Amygdala (tissue), 56 donors: Measurements from ENCODE around the gene SCGB1A1.

Experiments
- DNase-seq, 56 donors: peaks; one replicate each; lab custom pipeline; 2025; lab: John Stamatoyannopoulos, UW

The SCGB1A1 gene

DNA sequence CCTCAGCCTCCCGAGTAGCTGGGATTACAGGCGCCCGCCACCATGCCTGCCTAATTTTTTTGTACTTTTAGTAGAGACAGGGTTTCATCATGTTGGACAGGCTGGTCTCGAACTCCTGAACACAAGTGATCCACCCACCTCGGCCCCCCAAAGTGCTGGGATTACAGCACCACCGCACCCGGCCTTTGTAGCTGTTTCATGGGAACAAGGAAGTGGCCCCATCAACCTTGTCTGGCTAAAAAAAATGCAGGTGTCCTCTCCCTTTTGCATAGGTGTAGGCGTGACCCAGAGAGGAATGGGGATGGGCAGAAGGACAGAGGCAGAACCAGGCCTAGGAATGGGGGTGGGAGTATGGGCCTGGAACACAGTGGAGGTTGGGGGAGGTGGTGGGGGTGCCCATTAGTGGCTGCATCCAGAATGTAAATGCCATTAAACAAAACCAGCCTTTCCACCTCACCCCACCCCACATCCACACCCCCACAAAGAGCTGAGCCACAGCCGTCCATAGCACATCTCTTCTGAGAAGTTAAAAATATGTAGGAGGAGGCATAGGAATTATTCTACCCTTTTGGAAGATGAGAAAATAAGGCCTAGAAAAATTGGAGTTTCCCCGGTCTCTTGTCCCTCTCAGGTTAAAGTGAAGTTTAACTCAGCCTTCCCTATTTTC is 22.8 kb upstream of the SCGB1A1 start:
- no peak for DNase-seq

DNA sequence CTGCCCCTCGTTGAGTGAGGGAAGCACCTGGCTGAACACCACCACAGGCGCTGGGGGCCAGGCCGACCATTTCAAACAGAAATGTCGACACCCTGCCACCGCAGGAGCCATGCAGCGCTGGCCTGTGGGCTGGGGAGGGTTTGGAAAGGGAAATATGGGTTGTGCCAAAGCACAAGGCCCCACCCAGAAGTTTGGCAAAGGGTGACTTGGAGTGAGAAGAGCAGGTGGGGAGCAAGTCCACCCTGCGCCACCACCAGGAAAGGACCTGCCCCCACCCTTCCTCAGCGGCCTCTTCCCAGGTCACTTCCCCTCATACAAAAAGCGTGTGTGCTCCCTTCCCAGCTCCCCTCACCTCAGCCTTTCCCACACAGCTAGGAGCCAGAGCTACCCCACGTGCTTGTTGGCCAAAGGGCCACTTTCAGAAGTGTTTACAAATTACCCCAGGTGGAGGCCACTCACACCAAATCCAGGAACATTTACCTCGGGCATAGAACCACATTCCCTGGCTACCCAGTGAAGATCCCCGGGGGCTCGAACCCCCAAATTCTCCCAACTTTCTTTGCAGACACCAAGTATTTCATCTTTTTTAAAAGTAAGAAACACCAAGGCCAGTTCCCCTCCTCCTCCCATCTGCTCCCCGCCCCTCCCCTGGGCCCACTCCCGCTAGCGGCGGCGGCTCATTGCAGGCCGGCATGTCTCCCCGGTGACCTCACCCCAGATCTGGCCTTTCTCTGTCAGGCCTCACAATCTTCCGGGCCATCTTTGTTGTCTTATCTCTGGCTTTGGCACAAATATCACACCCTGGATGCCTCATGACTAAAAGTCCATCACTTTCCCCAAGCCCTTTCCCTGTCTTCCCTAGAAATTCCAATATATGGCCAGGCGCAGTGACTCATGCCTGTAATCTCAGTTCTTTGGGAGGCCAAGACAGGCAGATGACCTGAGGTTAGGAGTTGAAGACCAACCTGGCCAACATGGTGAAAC is 20.5 kb upstream of the SCGB1A1 start:
- DNase-seq, result no peak

DNA sequence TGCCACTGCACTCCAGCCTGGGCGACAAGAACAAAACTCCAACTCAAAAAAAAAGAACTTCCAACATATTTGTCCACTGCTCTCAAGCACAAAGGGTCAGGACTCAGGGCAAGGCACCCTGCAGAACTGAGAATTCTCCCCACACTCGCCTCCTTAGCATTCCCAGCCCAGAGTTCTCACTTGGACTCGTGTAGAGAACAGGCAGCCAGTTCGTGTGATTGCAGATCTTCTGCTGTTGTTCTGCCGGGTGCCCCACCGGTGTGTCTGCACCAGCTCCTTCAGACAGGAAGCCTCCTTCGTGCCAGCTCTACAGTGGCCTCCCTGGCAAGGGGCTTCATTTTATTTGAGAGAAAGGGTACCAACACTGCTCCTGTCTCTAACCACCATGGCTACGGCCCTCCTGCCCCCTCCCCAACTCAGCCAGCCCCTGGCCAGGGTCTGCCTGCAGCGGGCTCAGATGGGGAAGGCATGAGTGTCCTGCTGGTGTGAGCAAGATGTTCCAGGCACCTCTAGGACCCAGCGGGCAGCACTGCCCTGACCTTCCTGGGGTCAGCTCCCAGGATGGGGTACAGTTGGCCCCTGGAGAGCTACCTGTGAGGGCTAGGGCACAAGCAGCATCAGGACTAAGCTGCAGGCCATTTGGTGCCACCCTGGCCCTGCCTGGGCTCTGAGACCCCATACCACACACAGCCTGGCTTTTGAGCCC is 19.5 kb upstream of the SCGB1A1 start:
- peak in 6 of 56 donors; percentile 13 to 49 (median 33) for DNase-seq

DNA sequence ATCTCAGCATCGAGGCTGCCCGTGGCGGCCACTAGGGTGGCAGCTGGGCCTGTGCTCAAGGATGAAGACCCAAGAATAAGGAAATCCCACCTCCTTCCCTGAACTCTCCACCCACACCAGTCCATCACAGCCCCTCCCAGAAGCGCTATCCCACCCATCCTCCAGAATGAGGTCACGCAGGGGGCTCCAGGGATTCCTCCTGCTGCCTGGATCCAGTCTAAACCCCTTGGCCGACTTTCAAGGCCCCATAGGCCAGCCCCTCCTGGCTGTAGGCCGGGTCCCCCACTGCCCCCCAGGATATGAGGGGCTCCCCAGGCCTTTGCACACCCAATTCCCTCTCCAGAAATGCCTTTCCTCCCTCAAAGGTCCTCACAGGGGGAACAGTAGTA is 19.0 kb upstream of the SCGB1A1 start:
- no peak for DNase-seq

DNA sequence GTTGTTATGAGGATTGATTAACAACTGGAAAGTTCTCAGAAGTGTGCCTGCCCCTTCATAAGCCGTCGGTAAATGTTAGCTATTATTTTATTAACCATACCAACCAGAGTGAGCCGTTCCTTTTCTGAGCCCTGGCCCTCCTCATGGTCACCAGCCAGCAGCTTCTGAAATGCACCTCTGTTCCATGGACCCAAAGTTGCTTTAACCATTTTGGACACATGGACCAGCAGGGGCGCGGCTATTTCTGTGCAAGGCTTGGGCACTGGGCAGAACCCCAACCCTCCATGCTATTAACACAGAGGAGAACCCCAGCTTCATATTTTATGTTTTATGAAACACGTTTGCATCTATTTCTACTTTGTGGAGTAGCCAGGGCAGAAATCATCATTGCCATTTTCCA is 18.6 kb upstream of the SCGB1A1 start:
- no peak for DNase-seq

DNA sequence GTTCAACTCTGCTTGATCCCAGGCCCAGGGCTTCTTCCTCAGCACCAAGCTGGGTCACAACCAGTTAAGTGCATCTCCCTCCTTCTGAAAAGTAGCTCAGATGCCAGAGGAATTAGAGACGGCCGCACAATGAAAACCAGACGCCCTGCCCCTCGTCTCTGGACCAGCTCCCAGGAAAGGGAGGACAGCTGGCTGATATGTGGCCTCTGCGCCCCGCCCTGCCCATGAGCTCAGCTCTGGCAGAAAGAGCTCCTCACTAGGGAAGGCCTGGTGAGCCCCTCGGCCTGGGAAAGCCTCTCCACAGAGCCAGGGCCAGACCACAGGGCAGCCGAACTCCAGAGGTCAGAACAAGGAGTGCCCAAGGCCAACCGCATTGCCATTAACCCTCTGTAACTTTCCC is 18.1 kb upstream of the SCGB1A1 start:
- DNase-seq, result peak in 47 of 56 donors; percentile 10 to 86 (median 58)

DNA sequence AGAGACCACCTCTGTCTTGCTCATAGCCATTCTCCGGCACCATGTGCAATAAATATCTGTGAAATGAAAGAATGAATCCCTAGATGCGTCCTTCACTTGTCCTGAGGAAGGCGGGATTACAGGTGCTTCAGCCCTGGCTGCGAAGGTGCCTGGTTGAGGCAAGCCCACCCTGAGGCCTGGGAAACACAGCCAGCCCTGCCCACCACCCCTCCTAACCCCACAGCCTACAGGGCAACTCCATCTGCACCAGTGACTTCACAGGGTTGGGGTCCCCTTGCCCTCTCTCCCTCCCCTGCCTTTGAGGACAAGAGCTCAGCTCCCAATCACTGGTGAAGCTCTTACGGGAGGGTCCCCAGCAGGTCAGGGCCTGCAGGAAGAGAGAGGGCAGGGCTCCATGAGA is 17.5 kb upstream of the SCGB1A1 start:
- DNase-seq, result no peak

DNA sequence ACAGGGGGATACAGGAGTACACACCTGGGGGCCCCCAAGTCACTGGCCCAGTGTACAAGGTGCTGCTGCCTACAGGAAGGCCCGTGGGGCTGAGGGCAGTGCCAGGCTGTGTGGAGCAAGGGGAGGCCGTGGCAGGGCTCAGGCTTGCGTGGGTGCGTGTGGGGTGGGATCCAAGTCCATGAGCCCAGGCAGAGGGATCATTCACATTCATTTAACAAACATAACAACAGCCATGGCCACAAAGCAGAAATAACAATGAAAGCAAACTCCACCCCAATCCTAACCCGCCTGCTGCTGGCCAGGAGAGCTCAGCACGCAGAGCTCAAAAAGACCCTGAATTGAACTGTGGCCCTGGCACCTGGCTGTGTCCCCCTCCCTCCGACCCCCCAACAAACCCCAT is 17.0 kb upstream of the SCGB1A1 start:
- peak in 1 of 56 donors; percentile 11 for DNase-seq

DNA sequence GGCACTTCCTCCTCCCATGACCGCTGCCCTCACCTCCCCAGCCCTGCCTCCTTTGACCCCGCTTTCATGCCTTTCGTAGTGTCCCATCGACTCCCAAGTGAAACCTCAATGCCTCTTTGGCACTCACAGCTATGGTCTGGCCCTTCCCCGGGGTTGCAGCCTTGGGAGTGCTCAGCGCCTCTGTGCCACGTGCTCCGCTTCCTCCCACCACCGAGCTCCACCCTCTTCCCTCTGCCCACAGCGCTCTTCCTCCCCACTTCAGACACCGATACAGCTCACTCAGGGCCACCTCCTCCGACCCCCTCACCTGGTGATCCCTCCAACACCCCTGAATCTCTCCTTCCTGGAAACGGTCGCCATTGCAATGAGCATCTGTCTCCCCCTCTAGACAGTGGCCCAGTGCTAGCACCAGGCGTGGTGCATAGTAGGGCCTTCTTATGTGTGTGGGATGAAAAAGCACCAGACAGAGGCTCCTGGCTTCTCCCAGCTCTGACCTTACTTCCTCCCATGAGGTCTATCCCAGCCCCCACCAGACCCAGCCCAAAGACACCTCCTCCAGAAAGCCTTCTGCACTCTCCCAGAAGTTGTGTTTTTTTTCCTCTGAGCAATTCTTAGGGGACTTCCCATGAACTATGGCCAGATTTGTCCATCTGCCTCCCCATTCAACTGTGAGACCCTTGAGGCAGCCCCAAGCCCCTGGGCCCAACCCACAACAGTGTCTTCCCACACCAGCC is 16.4 kb upstream of the SCGB1A1 start:
- DNase-seq, result peak in 8 of 56 donors; percentile 16 to 40 (median 24)

DNA sequence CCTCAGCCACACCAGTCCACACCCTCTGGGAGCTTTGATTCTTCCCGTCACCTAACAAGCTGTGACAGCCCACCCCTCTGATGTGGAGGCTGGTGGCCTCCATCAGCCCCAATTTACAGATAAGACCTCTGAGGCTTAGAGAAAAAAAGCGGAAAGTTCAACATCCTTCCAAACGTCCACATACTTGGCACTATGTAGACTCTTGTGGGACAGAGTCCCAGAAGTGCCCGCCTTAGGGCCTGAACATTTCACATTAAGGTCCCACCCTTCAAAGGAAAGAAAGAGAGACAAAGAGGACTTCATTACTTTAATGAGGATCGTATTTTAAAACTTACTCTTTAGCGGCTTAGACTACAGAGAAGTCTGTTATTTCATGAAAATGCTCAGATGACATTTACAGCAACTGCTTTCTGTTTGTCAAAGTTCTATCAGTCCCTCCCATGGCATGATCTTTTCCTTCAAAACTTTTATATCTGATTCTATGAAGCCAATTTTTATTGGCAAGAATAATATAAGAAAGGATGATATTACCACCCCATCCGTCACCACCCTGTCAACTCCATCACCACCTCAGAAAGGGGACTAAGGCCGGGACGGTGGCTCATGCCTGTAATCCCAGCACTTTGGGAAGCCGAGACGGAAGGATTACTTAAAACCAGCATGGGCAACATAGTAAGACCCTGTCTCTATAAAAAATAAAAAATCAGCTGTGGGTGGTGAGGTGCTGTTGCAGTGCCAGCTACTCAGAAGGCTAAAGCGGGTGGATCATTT is 15.7 kb upstream of the SCGB1A1 start:
- no peak for DNase-seq

DNA sequence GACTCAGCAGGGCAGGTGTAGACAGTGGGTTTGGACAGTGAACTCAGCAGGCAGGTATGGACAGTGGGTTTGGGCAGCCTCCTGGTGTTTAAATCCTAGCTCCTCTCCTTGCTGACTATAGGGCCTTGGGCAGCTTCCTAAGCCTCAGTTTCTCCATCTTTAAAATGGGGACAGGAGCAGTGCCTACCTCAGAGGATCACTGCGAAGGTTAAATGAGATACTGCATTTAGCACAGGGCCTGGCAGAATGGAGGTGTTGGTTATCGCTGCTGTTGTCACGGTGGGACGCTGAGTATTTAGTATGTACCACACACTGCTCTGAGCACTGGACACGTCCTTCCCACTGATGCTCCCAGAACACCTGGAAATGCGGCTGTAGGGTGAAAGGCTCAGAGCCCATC is 14.4 kb upstream of the SCGB1A1 start:
- DNase-seq, result no peak

DNA sequence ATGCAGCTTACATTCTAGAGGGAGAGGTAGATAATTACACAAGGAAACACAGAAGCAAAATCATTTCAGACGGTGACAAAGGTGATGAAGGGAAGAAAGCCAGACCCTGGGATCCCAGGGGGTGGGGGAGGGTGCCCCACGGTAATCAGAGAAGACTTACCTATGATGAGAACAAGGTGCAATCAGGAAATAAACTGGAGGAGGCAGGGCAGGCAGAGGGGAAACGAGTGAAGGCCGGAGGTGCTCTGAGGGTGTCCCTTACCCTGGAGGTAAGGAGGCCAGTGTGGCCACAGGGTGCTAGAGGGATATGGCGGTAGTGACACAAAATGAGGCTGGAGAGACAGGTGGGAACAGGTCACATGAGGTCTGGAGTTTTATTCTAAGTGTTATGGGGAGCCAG is 13.9 kb upstream of the SCGB1A1 start:
- DNase-seq, result no peak

DNA sequence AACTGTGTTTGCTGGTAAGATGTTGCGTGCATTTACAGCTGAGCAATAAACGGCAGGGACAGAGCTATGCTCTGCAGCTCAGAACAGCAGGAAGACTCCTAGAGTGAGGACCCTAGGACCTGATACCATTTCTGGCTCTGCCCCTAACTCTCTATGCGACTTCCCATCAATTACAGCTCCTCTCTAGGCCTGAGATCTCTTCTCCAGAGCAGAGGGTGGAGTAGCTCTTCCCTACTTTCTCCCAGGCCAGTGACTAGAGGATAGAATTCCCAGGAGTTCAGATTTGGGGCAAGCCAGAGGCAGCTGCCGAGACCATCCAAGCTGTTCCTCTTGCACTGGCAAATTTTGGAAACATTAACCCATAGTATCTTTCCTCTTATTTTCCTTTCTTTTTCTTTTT is 12.8 kb upstream of the SCGB1A1 start:
- no peak for DNase-seq

DNA sequence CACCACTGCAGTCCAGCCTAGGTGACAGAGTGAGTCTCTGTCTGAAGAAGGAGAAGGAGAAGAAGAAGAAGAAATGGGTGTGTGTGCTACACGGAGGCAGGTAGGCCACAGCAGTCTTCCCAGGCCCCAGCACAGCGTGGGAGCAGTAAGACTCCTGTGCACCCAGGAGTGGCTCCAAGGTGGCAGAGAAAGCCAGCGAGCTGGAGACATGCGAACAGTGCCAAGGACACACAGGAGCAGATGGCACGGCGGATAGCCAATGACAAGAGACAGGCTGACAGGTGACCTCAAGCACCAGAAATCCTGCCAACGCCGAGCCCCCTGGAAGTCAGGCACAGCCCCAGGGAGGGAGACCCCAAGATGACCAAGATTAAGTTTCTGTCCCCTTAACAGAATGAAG is 9.0 kb upstream of the SCGB1A1 start:
- DNase-seq, result no peak

DNA sequence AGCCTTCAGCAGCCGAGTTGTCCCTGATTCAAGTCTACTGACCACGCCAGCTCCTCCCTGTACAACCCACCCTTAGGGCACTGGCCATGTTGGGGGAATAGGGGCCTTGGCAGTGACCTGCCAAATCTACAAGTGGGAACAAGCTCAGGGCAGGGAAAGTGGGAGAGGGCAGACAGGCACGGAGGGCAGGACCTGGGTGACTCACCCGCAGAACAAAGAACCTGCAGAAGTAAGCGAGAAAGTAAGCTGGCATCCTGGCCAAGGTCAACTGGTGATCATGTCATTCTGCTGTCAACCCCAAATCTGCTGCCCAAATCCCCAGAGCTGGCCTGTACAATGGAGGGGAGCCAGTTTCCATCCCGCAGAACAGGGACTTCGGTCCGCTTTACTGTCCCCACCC is 7.9 kb upstream of the SCGB1A1 start:
- DNase-seq, result no peak

DNA sequence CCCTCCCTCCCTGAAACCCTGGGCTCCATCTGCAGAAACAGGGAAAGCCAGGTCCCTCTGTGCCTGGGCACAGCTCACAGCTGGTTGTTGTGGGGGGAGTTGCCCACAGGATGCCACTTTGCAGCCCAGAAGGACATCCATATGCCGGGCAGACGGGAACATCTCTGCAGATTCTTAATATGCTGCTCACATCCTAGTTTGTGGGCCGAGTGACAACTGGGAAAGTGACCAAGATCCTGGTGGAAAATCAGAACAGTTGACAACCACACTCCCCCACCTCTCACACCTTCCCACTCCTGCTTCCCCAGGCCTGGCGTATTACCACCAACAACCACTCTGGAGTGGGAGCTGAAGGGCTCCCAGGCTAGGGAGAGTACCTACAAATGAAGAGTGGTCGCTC is 7.3 kb upstream of the SCGB1A1 start:
- DNase-seq, result peak in 21 of 56 donors; percentile 11 to 67 (median 37)

DNA sequence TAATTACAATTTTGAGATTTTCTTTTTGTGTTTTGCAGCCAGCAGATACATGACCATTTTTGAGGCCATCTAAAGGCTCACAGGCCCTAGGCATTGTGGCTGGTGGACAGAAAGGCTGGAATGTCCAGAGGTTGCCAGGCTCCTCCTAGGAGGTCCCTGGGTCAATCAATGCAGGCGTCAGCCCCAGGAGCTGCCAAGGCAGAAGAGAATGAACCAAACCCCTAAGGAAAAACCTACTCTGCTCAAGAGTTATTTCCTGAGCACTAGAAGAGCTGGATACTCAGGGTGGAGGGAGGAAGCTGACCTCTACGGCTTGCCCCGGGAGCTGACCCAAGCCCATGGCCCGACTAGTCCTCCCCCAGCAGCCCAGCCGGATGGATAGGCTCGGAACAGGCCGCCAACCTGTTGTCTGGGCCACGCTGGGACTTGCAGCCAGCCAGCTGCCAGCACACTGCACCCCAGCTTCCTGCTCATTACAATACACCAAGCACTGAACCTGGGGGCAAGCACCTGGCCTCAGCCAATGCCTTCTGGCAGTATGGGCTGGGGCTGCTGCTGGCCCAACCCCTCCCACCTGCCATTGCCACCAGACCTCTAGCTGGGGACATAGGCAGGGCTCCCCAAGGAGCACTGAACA is 5.7 kb upstream of the SCGB1A1 start:
- no peak for DNase-seq

DNA sequence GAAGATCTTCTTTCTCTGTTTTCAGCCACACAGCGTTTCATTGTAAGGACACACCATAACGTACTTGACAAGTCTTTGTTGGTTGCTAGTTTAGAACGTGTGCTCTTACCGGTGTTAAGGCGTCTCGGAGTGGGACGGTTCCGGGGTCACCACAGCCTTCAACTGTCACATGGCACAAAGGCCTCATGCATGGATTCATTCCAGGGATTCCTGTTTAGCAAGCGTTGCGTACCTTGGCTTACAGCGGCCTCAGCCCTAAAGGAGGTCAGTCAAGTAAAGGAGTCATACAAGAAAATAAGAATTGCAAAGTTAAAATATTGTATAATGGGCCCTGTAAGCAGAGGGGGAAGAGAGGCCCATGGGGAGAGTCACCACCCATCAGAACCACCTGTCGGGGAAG is 2.2 kb upstream of the SCGB1A1 start:
- DNase-seq, result no peak

DNA sequence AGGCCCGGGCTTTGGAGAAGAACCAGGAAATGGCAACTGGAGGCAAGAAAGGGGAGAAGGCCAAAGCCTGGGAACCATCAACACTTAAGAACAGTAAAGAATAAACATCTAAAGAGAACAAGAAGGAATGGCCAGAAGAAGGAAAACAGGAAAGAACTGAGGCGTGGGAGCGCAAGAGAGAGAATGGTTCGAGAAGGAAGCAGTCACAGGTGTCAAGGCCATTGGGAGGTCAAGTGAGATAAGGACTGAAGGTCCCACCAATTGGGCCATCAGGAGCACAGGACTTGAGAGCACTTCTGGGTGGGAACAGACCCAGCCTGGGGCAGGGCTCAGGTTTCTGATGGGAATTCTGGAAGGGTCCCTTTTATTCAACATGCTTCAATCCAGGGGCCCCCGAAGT is 697 bp upstream of the SCGB1A1 start:
- no peak for DNase-seq
